GM12891 (cell line): ENCODE results near the gene BTBD2.

Experiments used
- PAX5 ChIP-seq: IDR thresholded peaks from 2 replicates; pipeline ENCODE4 v1.6.1; 2011; ENCODE audit warnings: low read length, moderate library complexity, mild to moderate bottlenecking; ENCODE audit not compliant: insufficient read depth, severe bottlenecking
- POLR2A ChIP-seq: IDR thresholded peaks from 2 replicates; pipeline ENCODE4 v1.6.1; 2011; ENCODE audit warnings: low read depth, low read length, control low read depth
- POLR2AphosphoS5 ChIP-seq: IDR thresholded peaks from 2 replicates; pipeline ENCODE4 v1.6.1; 2011; ENCODE audit warnings: low read depth, low read length, control low read depth
- POU2F2 ChIP-seq: IDR thresholded peaks from 2 replicates; pipeline ENCODE4 v1.6.1; 2011; ENCODE audit warnings: low read depth, mild to moderate bottlenecking, control low read depth, low read length, moderate library complexity
- SPI1 ChIP-seq: IDR thresholded peaks from 2 replicates; pipeline ENCODE4 v1.6.1; 2011; ENCODE audit warnings: low read depth, low read length, control low read depth
- TAF1 ChIP-seq: IDR thresholded peaks from 2 replicates; pipeline ENCODE4 v1.6.1; 2011; ENCODE audit warnings: low read depth, low read length, control low read depth

GRCh38 chr19:1936430-1936829, 79.1 kb downstream of the BTBD2 start:
- TF ChIP-seq POLR2A (no peak), TAF1 (no peak), POLR2AphosphoS5 (no peak), SPI1 (no peak), PAX5 (no peak), POU2F2 (no peak)
